NCI-H1694 (cell line): Measurements from ENCODE around the gene RANGRF.
A peak's percentile ranks its signal among the peaks of the same experiment; 100 is the strongest.

Experiments
- DNase-seq: peaks from one replicate; lab custom pipeline; 2025; lab: John Stamatoyannopoulos, UW

The RANGRF gene

GRCh38 chr17:8274816-8275215 is 13.7 kb upstream of the RANGRF start:
- no peak for DNase-seq

- peak; percentile 95 for DNase-seq
Measured at GRCh38 chr17:8275421-8276290, 12.8 kb upstream of the RANGRF start.

DNA sequence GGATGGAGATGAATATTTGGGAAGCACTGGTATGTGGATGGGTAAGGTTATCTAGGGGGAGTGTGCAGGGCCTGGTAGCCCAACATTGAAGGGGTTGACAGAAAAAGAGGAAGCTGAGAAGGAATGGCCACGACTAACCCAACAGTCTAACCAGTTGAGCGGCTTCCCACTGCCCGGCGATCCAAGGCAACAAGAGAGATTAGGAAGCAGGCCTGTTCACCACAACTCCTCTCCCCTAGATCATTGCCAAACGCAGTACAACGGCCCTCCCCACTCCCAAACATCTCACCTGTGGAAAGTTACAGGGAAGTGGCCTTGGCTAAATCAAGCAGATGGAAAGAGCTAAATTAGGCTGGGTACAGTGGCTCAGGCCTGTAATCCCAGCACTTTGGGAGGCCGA is 11.2 kb upstream of the RANGRF start:
- no peak for DNase-seq

DNA sequence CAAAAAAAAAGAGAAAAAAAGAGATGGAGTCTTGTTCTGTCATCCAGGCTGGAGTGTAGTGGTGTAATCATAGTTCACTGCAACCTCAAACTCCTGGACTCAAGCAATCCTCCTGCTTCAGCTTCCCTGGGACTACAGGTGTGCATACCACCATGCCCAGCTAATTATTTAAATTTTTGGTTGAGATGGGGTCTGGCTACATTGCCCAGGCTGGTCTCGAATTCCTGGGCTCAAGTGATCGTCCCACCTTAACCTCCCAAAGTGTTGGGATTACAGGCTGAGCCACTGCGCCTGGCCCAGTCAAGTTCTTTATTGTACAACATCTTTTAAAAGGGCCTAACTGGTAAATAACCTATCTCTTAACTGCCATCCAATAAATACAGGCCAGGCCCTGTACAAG is 6.1 kb upstream of the RANGRF start:
- DNase-seq, result no peak

DNA sequence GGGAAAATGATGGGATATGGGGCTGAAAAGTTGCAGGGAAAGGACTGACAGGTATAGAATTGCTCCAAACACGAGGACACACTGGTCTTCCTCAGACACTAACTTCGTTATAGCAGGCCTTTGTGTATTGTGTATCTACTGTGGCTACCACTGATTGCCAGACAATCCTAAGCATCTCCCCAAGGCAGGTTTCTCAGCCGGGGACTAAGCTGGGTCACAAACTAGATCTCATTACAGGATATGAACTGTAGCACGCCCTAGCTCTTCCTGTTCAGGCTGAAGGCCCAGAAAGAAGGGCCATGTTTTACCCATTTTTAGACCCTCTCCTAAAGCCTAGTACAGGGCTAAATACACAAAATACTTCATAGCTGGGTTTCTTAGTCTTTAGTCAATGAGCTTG is 5.1 kb upstream of the RANGRF start:
- DNase-seq, result no peak

- DNase-seq, result no peak
Measured at GRCh38 chr17:8284126-8284525, 4.3 kb upstream of the RANGRF start.

DNA sequence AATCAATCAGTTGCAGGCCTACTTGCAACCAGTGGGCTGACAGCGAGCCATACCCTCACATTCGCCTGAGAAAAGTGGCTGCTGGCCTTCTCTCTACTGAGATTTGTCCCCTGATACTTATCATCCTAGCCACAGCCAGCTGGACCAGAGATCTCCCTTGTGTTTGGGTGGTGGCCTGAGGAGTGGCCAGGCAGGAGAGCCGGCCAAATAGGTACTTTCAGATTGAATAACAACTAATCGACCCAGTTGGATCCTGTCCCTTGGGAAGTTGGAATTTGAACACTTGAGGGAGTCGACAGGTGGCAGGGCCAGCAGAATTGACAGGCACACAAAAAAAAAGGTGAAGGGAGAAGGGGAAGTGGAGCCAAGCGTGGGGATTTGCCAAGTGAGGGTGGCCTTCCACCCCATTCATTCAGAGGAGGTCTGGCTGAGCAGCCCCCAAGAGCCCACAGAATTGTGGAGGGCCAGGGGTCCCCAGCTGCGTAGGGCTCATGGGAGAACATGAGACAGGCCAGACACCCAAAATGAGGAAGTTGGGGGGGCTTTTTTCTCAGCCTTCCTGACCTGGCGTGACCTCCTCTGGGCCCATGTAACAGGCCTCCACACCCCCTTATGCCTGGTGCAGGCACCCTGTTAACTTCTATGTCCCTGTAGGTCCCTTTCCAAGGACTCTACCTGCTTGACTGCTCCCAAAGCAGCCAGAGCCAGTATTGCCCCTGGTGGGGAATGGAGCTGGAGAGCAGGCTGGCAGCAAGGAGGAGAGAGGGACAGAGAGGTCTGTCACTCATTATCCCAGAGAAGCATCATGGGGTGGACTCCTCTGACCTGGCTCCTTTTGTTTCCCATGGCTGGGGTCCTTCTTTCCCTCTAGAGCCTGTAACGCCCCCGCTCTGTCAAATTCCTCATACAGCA is 2.9 kb upstream of the RANGRF start:
- no peak for DNase-seq

GRCh38 chr17:8287651-8288335 is 677 bp upstream of the RANGRF start:
- DNase-seq, result no peak

- no peak for DNase-seq
Measured at GRCh38 chr17:8289103-8289397, 580 bp downstream of the RANGRF start.

DNA sequence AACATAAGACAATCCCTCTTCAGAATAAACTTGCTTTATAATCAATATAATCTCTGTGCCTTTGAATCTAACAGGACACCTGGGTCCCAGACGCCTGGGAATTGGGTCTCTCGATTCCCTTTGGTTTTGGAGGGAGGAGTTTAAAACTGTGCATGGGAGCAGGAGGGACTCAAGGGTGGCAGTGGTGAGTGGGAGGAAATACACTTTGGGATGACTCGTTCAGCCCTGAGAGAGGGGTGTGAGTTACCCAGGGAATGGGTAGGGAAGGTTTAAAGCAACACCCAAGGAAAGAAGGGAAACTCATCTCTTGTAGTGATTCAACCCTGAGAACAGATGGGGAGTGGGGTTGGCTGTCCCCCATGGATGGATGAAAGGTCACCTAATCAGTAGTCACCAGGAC is 1.6 kb downstream of the RANGRF start:
- DNase-seq, result no peak

DNA sequence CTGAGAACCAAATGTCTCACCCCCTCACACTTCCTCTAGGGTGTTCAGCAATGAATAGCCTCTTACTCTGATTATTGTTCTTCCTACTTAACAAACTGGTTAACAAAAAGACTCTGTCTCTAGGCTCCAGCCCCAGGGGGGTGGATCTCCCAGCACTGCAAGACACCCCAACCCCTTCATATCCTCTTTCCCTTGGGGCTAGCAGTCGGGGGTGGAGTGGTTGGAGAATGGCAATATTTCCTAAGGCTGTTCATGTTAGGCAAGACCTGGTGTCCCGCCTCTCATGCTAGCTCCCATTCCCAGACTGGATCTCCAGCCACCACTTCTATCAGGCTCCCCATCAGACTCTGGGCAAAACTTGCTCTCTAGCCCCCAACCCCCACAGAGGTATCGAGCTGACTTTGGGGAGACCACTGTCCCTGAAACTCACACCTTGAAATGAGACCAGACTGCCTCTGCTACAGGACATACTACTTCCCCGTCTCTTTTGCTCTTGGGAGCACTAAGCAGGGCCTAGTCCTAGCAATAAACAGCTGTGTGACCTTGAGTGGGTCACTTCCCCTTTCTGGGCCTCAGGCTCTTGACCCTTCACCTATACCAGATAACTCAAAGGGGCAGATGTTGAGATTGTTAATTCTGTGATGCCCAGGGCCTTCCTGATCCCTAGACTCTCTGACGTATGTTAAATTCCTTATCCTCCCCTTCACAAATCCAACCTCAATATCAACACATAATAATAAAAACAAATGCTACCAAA is 4.3 kb downstream of the RANGRF start:
- DNase-seq, result no peak

DNA sequence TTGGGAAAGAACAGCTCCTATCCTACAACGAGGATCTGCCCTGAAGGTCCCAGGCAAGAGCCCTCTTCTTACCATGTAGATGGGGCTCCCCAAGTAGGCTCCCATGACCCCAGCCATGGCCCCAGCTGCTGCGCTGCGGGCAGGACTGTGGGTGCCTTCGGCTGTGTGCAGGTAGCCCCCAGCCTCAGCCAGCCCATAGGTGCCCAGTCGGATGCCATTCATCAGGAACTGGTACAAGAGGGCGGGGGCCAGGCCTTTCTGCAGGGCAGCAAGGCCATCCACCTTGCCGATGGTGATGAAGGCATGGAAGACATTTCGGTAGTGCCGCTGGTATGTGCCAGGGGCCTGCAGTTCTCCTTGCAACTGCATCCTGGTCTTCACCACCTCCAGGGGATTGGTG is 5.9 kb downstream of the RANGRF start:
- no peak for DNase-seq

DNA sequence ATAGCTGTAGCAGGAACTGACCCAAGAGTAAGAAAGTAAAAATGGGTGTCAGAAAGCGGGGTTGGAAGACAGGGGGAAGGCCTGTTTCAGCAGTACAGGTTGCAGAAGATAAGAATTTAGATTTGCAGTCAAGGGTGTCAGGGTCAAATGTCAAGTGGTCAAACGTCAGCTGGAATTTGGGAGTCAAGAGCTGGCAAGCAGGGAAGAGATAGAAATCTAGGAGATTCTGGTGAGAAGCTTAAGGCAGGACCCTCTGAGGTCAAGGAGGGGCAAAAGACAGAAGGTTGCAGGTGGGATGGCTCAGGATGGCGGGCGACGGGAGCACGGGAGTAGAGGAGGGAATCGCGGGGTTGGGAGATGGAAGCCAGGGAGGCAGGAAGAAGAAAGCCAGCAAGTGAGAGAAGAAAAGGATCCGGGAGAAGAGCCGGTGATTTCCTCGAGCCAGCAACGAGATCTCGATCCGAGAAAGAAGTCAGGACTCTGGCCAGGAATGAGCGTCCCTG is 6.4 kb downstream of the RANGRF start:
- no peak for DNase-seq

DNA sequence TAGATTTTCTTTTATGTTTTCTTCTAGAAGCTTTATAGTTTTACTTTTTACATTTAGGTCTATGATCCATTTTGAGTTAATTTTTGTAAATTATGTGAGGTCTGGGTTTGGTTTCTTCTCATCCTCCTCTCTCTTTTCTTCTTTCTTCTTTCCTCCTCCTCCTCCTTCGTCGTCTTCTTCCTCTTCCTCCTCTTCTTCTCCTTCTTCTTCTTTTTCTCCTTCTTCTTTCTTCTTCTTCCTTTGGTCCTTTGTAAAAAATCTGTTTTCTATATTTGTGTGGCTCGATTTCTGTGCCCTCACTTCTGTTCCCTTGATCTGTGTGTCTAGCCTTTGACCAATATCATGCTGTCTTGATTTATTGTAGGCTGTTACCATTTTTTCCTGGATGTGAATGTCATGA is 11.8 kb downstream of the RANGRF start:
- no peak for DNase-seq

DNA sequence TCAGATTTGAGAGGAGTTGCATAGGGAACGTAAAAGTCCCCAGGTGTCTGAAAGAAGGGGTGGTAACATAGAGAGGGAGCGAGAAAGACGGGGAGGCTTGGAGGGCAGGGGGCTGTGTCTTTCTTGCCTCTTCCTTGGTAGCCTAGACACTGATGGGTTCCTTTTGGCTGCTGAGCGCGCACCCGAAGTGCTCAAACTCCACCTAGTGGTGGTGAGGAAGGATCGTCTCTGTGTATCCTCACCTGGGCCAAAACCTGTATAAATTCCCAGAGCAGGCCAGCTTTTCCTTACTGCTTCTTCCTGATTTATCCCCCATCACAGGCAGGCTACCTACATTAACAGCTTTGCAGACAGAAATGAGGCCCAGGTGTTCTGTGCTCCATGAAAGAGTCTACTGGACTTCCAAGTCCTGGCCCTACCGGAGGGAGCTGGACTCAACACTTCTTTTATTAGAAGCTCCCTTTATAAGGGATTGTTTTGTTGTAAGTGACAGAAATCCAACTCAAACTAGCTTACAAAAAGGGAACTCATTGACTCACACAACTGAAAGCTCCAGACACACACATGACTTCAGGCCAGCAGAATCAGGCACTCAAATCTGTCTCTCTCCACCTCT is 12.3 kb downstream of the RANGRF start:
- peak; percentile 54 for DNase-seq

DNA sequence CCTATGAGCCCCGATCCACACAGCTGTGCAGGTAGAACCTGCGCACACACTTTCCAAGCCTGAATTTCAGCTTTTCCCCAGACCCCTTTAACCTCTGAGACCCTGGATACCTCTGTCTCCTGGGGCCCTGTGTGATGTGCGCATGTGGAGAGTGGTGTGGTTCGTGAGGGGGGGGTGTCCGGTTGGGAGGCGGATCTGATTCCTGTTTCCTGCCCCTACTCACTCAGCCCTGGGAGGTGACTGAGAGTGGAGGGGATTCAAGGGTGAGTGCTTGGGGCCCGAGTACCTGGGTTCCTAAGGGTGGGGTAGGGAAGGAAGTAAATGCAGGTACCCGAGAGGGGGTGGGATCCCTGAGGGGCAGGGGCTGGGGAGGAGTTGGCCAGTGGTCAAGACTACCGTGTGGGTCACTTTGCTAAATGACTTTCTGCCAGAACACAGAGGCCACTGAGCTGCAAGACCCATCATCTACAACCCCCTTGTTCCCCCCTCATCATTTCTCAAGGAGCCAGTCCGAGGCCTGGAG is 22.2 kb downstream of the RANGRF start:
- DNase-seq, result no peak

DNA sequence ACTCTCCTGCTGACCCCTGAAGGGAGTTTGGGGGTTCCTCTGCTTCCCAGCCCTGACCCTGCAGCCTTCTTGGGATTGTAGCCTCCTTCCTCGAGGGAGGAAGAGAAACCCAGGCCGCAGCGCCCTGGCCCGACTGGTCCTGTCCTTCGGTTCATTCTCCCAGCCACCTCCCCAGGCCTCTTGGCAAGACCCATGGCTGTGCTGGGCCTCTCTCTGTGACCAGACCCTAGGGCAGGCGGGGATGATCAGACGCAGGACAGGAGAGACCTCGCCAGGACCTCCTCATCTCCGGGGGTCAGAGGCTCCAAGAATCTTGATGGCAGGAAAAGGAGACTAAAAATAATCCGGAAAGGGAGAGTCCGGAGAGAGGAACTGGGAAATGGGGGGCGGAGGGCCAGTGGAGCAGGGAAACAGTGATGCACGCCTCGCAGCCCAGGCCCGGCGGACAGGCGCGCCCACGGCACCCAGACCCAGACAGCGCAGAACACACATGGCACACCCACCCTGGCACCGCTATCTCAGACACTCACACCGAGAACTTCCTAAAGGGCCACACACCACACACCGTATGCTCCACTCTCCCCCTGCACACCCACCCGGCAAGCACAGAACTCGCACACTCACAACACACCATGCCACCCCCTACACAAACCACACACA is 22.8 kb downstream of the RANGRF start:
- no peak for DNase-seq

- DNase-seq, result no peak
Measured at GRCh38 chr17:8312251-8312650, 23.8 kb downstream of the RANGRF start.

- DNase-seq, result no peak
Measured at GRCh38 chr17:8312726-8313600, 24.5 kb downstream of the RANGRF start.
